NCI-H2171 (cell line): ENCODE results near the gene CMTM7.

Experiments
- DNase-seq: peaks from one replicate; lab custom pipeline; 2025; lab: John Stamatoyannopoulos, UW

The CMTM7 gene

DNA sequence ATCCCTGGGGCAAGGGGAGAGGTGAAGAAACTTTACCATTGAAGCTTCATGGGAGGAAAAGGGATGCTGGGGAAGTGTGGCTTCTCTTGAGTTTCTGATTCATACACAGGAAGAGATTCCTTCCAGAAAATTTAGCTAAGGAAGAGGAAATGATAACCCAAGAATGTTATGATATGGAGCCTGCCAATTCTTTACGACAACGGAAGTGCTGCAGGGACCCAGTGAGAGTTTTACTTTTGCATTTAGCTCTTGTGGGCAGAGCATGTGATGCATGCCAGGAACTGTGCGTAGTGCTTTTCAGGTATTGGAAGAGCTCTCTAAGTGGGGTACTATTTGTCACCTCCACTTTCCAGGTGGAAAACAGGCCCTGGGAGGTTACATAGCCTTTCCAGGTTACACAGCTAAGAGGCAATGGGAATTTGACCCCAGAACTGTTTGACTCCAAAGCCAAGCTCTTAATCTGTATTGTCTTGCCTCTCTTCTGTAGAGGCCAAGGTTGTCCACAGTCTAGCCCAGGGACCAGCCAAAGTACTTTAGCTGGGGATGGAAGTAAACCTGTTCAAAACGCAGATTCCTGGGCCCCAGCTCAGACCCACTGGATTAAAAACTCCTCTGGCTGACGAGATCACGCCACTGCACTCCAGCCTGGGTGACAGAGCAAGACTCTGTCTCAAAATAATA is 23.0 kb downstream of the CMTM7 start:
- DNase-seq = no peak

DNA sequence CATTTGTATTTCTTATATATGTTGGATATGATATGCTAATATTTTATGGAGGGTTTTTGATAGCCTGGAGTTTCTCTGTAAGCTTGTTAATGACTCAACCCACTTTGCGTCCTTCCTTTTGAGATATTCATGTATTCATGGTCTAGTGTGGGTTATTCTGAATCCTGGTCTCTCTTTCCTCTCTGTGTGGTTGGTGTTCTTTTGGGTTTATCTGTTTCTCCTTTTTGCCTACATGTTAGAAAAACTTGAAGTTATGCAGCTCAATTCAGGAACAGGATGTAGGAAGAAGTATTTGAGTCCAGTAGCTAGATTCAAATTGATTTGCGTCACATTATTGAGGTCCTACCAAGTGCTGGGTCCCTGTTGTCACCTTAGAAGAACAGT is 28.1 kb downstream of the CMTM7 start:
- no peak for DNase-seq

DNA sequence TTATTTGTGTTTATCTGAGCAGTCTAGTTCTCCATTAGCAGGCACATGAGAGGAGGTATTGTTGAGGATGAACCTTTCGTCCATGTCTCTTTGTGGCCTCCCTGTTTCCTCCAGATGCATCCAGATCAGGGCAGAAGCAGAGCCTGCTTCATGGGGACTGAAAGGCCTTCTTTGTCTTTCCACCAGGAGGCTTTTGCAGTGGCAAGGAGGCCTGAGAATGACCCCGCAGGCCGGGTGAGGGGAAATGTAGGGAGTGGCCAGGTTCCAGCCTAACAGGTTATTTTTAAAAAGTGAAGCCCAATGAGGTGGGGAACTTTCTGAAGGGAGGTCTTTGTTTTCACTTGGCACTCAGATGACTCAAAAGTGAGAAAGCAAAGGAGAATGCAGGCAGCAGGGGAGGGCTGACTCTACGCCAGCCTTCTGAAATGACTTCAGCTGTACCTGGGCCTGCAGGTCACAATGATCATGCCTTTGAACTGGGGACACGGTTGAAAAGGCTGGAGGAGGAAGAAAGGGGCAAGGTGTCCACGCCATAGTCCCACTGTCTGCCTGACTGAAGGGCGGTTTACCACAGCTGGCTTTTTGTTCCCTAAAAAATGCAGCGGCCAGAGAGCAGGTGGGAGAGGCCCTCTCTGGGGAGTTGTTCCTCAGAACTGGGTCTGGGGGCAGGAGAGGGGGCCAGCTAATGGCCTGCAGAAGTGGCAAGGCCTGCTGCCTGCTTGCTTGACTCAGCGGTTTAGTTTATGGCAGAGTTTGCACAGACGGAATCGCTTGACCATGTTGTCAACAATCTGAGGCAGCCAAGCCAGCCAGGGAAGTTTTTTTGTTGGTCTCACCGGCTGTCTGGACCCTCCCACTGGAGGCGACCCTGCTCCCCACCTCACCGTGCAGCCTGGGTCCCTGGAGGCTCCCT is 28.7 kb downstream of the CMTM7 start:
- DNase-seq = peak; percentile 7

DNA sequence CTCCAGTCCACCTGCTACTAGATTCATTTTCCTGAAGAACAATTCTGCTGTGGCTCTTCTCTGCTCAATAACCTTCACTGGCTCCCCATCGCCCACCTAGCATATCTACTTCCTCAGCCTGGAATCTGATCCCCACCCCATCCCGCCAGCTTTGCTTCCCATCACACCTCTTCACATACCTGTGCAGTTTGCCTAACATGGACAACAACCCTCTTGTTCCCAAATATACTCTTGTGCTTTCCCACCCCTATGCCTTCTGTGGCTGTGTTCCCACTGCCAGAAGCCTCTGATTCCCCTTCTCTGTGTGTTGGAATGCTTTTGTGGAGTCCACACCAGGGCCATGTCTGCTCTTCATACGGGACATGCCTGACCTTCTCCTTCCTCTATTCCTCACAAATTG is 29.5 kb downstream of the CMTM7 start:
- DNase-seq = no peak

- DNase-seq = no peak
Observed at GRCh38 chr3:32421991-32422859, 30.6 kb downstream of the CMTM7 start.

GRCh38 chr3:32422943-32423342 is 31.3 kb downstream of the CMTM7 start:
- DNase-seq = no peak

GRCh38 chr3:32423534-32423933 is 31.9 kb downstream of the CMTM7 start:
- DNase-seq = no peak

DNA sequence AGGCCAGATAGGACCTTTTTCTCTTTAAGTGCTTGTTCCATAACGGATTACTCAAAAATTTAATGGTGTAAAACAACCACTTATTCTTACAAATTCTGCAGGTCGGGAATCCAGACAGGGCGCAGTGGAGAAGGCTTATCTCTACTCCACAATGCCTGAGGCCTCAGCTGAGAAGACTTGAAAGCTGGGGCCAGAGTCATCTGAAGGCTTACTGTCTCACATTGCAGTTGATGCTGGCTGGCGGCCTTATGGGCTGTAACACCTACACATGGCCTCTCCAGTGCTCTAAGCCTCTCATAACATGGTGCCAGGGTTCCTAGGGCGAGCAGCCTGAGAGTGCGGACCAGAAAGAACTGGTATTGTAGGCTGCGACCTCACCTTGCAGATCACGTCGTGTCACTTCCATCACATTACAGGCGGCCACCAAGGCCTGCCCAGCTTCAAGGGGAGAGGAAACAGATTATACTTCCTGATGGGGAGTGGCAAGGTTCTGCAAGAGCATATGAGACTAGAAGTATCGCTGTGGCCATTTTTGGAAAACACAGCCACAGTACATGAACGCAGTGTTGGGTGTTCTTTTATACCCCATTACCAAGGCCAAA is 32.4 kb downstream of the CMTM7 start:
- DNase-seq = no peak

GRCh38 chr3:32424581-32425250 is 33.1 kb downstream of the CMTM7 start:
- DNase-seq = no peak

- DNase-seq = no peak
Observed at GRCh38 chr3:32428092-32429068, 36.7 kb downstream of the CMTM7 start.

GRCh38 chr3:32430900-32431299 is 39.2 kb downstream of the CMTM7 start:
- no peak for DNase-seq

- DNase-seq = no peak
Observed at GRCh38 chr3:32431481-32431880, 39.8 kb downstream of the CMTM7 start.

DNA sequence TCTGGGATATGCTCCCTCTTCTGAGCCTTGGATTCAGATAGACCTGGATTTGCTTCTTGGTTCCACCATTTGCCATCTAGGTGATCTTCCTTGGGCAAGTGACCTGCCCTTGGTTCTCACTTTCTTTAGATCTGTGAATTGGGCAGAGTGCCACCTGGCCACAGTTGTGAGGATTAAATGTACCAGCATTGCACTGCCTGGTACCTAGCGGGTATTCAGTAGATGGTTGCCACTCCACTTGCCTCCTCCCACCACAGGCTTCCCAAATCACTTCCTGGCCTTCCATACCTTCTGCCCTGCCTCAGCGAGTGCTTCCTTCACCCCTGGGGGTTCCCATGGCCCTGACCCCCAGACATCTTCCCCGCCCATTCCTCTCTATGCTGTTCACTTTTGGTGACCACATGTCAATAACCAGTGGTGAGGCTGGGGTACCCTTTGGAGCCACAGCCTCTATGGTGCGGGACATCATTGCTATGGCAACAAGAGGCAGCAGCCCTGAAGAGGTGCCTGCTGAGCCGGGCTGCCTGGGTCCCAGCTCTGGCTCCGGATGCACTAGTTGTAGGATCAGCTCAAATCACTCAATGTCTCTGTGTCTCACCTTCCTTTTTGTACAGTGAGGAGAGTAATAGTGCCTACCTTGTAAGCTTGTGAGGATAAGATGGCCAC is 40.5 kb downstream of the CMTM7 start:
- DNase-seq = no peak

DNA sequence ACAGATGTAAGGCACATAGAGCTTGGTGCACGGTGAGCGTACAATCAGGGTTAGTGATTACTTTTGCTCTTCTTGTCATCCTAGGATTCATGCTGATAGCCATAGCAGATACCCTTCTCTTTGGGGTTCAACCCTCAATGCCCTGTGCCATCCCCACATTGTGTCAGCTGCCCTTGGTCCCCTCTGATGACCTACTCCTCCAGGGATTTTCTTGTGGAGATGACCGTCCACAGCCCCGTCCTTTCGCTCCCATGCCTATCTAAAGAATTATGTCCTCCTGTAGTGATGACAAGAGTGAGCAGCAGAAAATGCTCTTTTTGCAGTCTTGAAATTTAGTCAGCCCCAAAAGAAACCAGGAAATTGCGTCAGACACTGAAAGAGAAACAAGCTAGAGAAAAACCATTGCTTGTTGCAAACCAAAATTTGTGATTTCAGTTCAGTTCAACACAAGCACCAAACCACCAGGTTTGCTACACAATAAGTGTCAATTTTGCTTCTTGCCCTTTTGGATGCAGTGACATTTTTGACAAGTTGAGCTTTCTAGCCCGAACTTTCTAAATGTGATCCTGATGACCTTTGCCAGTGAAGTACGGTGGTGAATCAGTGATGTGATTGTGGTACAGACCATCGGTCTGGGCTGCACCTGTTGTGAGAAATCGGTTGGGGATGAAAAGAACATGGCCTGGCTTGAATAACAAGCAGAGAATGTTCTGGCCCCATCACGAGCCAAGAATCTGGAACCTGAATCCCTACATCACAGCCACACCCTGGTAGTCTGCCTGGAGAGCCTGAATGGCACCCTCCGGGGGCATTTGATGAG is 41.3 kb downstream of the CMTM7 start:
- no peak for DNase-seq

DNA sequence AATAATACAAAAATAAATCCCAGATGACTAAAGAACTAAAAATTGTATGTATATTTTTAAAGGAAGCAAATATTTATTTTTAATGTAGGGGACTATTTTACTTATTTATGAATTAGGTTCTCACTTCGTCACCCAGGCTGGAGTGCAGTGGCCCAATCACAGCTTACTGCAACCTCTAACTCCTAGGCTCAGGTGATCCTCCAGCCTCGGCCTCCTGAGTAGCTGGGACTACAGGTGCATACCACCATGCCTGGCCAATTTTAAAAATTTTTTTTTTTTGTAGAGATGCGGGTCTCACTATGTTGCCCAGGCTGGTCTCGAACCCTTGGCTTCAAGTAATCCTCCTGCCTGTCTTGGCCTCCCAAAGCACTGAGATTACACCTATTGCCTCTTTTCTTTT is 42.6 kb downstream of the CMTM7 start:
- no peak for DNase-seq

DNA sequence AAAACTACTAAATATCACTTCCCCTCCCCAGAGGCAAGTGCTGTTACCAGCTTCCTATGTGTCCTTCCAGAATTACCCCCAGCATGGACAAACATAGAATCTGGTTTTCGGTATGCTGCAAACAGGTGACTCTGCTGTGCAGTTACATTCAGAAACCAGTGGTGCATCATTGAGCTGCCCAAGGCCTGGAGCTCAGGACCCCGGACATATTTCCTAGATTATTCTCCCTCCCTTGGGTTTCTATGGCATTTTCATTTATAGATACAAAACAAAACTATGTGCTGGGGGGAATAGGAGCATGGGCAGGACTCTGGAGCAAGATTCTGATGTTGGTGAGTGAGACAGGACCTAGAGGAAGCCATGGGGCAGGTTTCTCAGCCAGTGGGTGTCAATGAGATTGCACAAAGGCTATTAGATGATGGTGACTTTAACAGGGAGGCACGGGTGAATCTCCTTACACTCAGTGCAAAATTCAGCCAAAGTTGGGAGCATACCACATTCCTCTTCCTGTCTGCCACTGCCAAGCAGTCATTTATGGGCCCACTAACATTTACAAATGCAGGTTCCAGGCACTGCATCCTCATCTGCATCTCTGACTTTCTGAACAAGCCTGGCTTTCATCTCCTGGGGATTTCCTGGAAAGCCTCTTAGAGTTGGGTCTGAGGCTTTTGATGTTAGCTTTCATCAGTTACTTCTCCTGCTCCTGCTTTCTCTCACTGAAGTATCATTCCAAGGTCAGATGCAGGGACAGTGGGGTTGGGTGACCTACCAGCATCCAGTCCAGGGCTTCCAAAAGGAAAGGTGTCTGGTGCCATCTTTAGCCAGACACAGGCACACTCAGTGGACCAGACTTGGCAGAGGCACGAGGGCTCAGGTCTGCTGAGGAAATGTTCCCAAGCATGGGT is 44.5 kb downstream of the CMTM7 start:
- DNase-seq = no peak

GRCh38 chr3:32436816-32437189 is 45.1 kb downstream of the CMTM7 start:
- no peak for DNase-seq

- no peak for DNase-seq
Observed at GRCh38 chr3:32437896-32438295, 46.2 kb downstream of the CMTM7 start.
